ENCODE measurements around the gene PDCD5.
"Not testable (repeated sequence)": the region's sequence is repeated elsewhere in the genome, so short reads cannot be mapped to it uniquely, and the experiment has no call there.

Gene PDCD5

DNA sequence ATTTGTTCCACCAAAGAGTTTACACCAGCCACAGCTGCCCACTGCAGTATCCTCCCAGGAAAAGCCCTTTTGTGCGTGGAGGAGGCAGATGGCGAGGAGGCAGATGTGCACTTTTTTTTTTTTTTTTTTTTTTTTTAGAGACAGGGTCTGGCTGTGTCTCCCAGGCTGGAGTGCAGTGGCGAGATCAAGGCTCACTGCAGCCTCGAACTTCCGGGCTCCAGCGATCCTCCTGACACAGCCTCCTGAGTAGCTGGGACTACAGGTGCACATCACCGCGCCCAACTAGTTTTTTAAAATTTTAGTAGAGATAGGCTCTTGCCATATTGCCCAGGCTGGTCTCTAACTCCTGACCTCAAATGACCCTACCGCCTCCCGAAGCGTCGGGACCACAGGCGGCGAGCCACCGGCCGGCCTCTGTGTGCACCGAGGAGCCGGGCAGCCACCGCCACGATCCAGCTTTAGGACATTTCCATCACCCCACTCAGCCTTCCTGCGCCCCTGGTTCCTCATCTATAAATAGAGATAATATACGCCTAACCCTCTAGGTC, 563 bp upstream of the PDCD5 start:
- DNase-seq (ENCODE audit: low read depth): no peak

DNA sequence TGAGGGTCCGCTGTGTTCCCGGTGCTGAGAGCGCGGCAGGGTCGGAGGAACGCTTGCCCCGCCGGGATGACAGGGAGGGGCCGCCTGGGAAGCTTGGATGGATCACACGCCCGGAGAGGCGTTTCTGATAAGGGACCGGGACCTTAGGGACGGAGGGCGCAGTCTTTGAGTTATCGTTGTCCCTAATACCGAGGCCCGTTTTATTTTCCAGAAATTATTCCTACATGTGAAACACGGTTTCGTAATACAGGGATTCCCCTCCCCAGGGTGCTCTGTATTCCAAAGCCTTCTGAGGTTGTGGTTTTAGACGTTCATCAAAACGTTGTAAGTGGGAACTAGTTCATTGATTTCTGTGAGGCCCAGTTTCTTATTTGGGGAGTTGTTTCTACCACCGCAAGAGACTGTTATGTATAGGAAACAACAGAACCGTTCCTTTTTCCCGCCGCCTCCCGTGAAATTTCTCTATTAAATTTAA, 752 bp downstream of the PDCD5 start:
- no peak for DNase-seq (ENCODE audit: low read depth)

DNA sequence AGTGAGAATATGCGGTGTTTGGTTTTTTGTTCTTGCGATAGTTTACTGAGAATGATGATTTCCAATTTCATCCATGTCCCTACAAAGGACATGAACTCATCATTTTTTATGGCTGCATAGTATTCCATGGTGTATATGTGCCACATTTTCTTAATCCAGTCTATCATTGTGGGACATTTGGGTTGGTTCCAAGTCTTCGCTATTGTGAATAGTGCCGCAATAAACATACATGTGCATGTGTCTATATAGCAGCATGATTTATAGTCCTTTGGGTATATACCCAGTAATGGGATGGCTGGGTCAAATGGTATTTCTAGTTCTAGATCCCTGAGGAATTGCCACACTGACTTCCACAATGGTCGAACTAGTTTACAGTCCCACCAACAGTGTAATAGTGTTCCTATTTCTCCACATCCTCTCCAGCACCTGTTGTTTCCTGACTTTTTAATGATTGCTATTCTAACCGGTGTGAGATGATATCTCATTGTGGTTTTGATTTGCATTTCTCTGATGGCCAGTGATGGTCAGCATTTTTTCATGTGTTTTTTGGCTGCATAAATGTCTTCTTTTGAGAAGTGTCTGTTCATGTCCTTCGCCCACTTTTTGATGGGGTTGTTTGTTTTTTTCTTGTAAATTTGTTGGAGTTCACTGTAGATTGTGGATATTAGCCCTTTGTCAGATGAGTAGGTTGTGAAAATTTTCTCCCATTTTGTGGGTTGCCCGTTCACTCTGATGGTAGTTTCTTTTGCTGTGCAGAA, 6.9 kb downstream of the PDCD5 start:
- not testable (repeated sequence) for DNase-seq (ENCODE audit: low read depth)

DNA sequence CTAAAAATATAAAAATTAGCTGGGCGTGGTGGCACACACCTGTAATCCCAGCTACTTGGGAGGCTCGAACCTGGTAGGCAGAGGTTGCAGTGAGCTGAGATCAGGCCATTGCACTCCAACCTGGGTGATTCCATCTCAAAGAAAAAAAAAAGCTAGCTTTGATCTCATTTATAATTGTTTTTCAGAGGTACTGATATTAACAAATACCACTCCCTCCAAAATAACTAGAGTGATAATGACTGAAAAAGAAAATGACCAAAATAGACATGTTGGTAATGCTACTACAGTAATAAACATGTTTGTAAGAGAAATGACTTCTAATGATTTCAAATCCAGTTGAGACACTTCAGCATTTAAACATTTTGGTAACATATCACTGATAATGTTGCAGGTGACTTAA, 13.0 kb downstream of the PDCD5 start:
- DNase-seq (ENCODE audit: low read depth): no peak

DNA sequence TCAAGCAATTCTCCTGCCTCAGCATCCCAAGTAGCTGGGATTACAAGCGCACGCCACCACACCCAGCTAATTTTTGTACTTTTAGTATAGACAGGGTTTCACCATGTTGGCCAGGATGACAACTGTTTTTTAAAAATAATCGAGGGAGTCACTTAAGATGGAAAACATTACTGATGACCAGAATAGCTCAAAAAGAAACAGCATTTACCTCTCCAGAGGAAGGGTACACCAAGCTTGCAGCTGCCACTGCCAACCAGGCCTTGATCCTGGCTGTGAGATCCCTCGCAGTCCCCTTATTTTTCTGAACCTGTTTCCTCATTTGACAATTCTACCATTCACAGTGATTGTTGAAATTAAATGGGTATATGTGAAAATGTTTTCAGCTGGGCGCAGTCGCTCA, 14.5 kb downstream of the PDCD5 start:
- DNase-seq (ENCODE audit: low read depth): no peak

DNA sequence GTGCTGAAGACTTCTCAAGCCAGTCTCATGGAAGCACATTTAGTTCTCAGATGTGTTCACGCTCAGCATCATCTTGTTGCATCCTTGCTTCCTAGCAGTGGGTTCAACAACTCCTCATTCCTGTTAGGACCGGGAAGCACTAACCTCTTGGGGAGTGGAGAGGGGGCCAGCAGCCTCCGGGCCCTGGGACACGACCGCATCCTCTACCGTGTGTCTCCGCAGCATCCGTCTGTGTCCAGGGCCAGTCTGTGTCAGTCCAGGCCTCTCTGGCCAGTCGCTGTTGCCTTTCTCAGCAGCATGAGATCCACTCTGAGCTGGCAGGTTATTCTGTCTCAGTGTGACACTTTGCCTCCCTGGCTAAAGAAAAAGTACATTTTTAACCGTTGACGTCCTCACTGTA, 17.0 kb downstream of the PDCD5 start:
- no peak for DNase-seq (ENCODE audit: low read depth)

DNA sequence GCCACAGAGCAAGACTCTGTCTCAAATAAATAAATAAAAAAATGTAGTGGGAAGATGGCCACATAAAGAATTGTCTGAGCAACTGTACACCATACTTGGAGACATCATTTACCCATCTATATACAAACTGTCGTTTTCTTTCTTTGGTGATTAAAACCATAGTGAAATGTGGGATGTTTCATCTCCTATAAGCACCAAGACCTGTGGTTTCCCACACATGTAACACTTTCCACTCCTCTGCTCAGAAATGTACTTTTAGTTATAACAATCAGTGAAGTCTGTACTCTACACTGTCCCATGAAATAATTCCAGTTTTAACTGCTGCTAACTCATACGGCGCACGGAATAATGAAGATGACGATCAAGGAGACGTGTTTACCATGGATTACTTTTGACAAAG, 18.3 kb downstream of the PDCD5 start:
- no peak for DNase-seq (ENCODE audit: low read depth)

DNA sequence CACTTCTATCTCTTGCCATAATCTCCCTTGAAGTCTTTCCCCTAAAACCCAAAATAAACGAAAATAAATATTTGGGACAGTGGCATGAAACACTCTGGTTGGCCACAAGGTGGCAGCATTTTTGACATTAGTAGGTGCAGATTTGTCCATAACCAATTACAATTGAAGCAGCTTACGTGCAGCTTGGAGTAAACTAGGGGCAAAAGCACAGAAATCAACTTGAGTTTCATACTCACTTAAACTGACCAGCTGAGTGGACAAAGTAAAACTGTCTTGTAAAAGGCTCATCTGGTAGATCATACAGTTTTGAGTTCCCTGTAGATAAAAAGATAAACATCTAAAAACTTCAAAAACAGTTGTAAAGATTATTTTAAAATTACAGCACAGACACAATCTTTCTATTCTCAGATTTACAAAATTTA, 18.8 kb downstream of the PDCD5 start:
- peak; percentile 12 for DNase-seq (ENCODE audit: low read depth)

DNA sequence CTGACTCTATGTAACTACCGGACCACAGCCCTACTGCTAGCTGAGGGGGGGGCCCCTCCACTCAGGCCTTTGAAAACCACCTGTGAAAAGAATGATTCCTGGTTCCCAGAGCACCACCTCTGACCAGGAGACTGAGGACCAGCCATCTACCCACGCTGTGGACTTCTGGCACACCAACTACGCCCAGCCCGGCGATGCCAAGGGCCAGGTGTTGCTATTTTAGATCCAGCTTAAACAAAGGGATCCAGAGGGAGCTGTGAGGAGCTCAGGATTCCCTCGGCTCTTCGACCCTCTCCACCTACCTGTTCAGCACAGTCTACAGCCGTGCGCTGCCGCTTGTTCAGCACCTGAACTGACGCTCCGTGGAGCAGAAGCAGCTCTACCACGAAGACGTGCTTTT, 23.0 kb downstream of the PDCD5 start:
- no peak for DNase-seq (ENCODE audit: low read depth)

DNA sequence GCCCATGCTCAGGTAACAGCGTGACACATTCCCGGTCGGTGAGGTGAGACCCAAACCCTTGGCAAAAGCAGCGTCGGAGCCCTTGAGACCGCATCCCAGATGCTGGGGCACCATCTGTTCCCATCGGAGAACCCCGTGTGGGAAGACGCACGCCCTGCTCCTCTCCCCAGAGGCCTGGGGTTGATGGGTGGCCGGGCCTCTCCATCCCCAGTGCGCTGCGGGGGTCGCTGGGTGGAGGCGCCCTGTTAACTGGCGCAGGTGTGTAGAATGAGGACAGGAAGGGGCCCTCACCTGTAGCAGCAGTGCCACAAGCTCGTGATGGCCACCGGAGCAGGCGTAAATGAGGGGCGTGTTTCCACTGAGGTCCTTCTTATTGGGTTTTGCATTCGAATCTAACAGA, 24.6 kb downstream of the PDCD5 start:
- no peak for DNase-seq (ENCODE audit: low read depth)

DNA sequence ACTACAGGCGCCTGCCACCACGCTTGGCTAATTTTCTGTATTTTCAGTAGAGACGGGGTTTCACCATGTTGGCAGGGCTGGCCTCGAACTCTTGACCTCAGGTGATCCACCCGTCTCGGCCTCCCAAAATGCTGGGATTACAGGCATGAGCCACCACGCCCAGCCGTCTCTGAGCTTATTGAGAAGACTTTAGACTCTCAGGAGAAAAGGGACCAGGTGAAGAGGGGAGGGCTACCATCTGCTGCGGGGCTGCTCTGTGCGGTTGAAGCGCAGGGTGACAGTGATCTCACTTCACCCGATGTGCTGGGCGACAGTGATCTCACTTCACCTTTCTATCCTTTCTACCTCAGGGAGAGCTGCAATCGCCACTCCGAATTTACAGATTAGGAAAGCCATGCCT, 25.3 kb downstream of the PDCD5 start:
- no peak for DNase-seq (ENCODE audit: low read depth)

DNA sequence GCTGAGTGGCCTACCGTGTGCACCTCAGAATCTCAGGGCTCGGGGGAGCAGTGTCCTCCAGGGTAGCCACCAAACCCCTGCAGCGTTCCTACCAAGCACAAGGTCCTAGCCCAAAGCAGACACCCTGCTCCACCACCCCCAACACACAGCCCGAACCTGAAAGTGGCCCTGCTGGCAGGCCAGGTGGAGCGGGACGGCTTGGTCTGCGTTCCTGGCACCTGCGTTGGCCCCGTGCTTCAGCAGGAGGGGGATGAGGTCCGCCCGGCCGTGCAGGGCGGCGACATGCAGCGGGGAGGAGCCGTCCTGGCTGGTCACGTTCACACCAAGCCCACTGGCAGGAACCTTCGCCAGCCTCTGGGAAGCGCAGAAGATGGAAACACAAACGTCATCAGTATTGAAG, 26.5 kb downstream of the PDCD5 start:
- no peak for DNase-seq (ENCODE audit: low read depth)

DNA sequence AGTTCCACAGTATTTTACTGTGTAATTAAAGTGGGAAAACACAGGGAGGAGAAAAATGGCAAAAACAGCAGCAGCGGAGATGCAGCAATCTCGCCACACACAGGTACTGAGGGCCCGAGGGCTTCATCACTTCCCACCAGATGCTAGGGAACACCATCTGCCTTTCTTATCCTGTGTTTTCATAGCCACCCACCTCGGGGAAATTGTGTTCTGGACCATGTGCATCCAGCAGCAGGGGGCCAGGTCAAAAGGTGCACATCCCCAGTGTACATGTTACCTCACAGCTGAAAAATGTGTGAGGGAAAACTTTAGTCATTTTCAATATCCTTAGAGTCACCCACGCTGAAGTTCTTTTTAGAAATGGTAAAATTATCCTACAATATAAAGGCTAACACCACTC, 30.2 kb downstream of the PDCD5 start:
- no peak for DNase-seq (ENCODE audit: low read depth)

DNA sequence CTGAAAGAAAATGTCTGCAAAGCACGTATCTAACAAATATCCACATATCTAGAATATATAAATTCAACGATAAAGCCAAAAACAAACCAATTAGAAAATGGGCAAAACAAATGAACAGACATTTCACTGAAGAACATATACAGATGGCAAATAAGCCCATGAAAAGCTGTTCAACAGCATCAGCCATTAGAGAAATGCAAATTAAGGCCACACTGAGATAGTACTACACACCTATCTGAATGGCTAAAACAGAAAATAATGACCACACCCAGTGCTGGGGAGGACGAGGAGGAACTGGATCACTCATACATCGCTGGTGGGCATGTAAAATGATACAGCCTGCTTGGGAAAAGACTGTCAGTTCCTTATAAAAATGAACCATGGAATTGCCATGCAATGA, 32.0 kb downstream of the PDCD5 start:
- no peak for DNase-seq (ENCODE audit: low read depth)

DNA sequence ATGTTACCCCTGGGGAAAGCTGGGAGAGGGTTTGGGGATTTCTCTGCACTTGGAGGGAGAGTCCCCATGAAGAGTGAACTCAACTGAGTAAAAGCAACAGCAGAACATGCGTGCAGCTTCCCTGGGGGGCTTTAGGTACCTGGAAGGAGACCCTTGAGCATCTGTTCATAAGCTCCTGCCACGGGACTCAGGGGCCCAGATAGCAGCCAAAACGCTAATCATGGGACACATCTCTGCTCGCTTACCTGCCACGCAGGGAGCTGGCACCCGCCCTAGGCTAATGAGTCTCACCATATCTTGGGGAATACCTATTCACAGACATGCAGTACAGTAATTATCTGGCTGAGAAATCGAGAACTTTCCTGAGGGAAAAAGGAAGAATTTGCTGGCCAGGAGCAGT, 33.9 kb downstream of the PDCD5 start:
- no peak for DNase-seq (ENCODE audit: low read depth)

DNA sequence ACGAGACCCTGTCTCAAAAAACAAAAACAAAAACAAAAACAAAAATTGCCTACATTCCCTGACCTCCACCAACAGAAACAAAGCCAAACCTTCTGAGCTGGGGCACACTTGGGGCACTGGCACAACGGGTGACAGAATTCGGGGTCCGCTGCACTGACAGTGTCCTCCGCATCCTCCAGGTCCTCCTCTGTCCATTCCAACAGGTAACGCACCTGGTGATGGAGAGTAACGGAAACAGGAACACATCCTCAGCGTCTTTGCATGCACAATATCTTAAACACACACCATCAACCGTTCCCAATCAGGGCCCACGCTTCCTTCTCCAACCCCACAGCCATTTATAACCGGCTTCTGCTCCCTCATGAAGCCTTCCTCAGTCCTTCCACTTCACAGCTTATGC, 34.6 kb downstream of the PDCD5 start:
- no peak for DNase-seq (ENCODE audit: low read depth)

DNA sequence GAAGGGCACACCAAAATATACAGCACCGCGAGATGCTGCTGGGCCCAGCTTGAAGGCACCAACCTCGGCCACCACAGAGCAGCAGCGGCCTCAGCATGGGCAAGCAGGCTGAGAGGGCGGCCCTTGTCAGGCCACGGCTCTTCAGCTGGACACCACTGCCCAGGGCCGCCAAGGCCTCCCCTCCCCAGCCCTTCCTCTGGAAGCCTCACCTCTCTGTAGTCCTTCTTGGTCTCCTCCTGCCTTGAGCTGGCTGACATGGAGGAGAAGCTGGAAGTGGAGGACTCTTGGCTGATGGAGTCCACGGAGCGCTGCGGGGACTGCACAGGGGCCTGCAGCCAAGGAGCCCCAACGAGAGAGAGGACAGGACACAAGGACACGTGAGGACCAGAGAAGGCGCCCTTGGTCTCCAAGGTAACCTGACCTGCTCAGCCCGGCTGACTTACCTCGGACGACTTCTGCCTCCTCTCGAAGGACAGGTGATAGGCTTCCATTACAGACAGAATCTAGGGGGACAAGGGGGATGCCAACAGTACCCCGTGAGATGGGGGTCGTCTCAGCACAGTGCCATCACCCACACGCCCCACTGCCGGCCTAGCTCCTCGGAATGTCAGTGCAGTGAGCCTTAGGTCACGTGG, 38.2 kb downstream of the PDCD5 start:
- DNase-seq (ENCODE audit: low read depth): no peak

DNA sequence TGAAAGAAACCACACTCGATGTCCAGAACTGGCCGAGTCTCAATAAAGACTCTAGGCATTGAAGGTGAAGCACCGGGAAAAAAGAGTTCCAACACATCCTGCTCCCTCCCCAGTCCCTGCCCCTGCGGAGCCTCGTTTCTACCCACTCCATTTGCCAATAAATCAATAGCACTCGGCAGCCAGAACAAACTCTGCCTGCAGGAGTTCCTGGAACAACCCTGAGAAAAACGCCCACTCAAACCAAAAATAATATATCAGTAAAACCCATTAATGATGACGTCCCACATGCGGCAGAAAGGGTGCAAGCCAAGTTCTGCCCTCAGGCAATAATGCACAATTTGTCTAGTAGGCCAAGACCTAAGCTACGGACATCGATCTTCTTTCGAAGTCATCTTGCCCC, 41.0 kb downstream of the PDCD5 start:
- no peak for DNase-seq (ENCODE audit: low read depth)

DNA sequence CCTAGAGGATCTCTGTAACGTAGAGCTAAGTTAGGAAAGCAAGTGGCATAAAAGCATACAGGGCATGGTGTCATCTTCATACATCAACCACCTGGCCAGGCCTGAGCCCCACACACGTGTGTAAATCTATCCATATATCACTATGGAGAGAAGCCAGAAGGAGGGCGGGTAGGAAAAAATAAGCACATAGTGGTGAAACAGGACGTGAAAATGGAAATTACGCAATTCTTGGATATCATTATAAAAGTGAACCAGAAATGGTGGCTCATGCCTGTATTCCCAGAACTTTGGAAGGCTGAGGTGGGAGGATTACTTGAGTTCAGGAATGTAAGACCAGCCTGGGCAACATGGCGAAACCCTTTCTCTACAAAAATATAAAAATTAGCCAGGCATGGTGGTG, 43.4 kb downstream of the PDCD5 start:
- DNase-seq (ENCODE audit: low read depth): no peak

DNA sequence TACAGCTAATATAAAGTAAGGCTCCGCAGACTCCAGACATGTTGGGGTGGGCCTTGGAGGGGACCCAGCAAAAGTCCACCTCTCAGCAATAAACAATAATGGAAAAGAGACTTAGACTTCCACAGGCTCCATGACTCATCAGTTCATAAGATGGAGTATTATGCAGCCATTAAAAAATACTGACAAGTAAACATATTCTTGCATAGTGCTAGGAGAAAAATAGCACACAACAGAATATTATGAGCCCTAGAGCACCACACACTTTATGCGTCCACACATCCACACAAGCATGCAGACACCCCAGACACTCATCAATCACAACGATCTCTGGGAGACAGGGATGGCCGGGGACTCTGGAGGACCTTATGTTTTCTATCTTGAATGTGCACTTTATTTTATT, 46.0 kb downstream of the PDCD5 start:
- DNase-seq (ENCODE audit: low read depth): no peak

DNA sequence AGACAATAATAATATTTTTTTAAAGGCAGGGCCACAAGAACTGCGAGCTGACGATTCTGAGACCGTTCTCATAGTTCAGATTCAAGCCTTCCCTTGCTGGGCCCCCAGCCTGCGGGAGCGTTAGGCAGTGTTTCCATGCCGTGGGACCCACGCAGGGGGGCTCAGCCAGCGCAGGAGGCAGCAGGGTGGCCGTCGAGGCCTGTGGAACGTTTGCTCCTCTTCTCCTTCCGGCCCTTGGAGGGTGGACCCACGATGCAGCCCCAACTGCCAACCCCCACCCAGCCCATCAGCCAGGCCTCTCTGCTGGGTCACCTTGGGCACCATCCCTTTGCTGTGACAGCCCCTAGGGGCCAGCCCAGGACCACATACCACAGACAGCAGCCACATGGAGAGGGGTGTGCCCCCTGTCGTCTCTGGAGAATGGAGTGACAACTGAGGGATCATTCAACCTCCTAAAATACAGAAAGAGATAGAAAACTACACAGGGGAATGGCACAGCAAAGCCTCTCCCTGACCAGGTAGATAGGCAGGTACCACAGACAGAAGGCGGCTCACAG, 46.8 kb downstream of the PDCD5 start:
- DNase-seq (ENCODE audit: low read depth): no peak

DNA sequence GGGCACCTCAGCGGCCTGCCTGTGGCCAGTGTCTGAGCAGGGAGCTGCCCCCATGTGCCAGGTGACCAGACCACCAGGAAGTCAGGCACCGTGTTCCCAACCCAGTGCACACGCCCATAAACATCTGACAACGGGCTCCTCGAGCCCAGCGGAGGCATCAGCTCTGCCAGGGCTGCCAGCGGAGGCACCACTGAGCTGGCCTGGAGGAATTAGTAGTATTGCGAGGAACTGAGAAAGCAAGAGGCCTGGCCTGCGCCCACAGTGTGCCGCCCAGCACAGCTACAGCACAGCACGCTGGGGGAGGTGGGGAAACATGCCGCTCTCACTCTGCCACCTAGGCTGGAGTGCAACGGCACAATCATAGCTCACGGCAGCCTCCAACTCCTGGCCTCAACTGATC, 49.3 kb downstream of the PDCD5 start:
- no peak for DNase-seq (ENCODE audit: low read depth)

DNA sequence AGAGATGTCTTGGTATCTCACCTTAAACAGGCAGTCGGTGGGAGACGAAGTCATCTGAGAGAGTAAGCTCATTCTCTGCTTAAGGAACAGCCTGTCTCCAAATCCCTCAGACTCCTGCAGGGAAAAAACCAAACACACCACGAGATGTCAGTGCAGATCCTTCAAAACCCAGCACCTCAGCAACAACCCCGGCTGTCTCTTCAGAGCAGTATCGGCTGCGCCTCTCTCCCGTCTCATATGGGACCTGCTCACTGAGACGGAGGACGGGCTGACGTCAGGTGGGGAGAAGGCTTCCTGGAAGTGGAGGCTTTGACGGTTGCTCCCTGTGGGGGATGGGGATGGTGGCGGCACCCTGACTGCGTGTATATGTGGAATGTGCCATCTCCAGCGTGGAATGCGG, 50.4 kb downstream of the PDCD5 start:
- DNase-seq (ENCODE audit: low read depth): no peak
